Liver (tissue), 9 donors: ENCODE measurements around the gene PRCC. TPM values are rescaled to one million over a fixed set of nuclear protein-coding genes. Genes with fewer than 3 reads are reported as not detected.

ENCODE experiments used
- DNase-seq: peaks from one replicate; pipeline ENCODE4 v3.0.0-alpha.2; 2017; ENCODE audit warnings: low spot score
- H3K27ac ChIP-seq, 2 donors: one replicate each; pipeline ENCODE4 v1.7.0; 2013; ENCODE audit warnings: inconsistent platforms in 2 of 2, low read length in 2 of 2, control low read depth in 1 of 2, low read depth in 1 of 2, mild to moderate bottlenecking in 1 of 2
- H3K27me3 ChIP-seq, 4 donors: one replicate each; pipeline versions ENCODE4 v1.6.1 to v1.7.0; 2013; ENCODE audit warnings: low read length in 3 of 4, inconsistent platforms in 1 of 4, mild to moderate bottlenecking in 1 of 4, moderate library complexity in 1 of 4; ENCODE audit not compliant: control insufficient read depth in 4 of 4, insufficient read depth in 4 of 4
- H3K36me3 ChIP-seq, 4 donors: one replicate each; pipeline versions ENCODE4 v1.6.1 to v1.7.0; 2013; ENCODE audit warnings: low read length in 3 of 4, mild to moderate bottlenecking in 3 of 4, low read depth in 1 of 4, moderate library complexity in 1 of 4; ENCODE audit not compliant: control insufficient read depth in 4 of 4, insufficient read depth in 3 of 4
- H3K4me1 ChIP-seq, 4 donors: one replicate each; pipeline versions ENCODE4 v1.6.1 to v1.7.0; 2013; ENCODE audit warnings: low read length in 3 of 4, mild to moderate bottlenecking in 3 of 4, moderate library complexity in 1 of 4; ENCODE audit not compliant: control insufficient read depth in 4 of 4, insufficient read depth in 4 of 4
- H3K4me3 ChIP-seq, 3 donors: one replicate each; pipeline versions ENCODE4 v1.6.1 to v1.7.0; 2013; ENCODE audit warnings: low read length in 3 of 3, control low read depth in 1 of 3, low read depth in 1 of 3, mild to moderate bottlenecking in 1 of 3
- H3K9ac ChIP-seq, 2 donors: one replicate each; pipeline ENCODE4 v1.7.0; 2013; ENCODE audit warnings: low read length in 2 of 2, mild to moderate bottlenecking in 2 of 2, moderate library complexity in 2 of 2, control low read depth in 1 of 2, low read depth in 1 of 2
- H3K9me3 ChIP-seq, 4 donors: one replicate each; pipeline versions ENCODE4 v1.6.1 to v1.7.0; 2013; ENCODE audit warnings: low read length in 3 of 4; ENCODE audit not compliant: control insufficient read depth in 4 of 4
- EGR1 ChIP-seq, 2 donors: IDR thresholded peaks; 2 replicates each; pipeline ENCODE4 v1.6.1; 2016 to 2018; ENCODE audit warnings: antibody characterized with exemption in 2 of 2, low read depth in 2 of 2
- FOXA1 ChIP-seq: IDR thresholded peaks from 2 replicates; pipeline ENCODE4 v1.6.1; 2016; ENCODE audit warnings: antibody characterized with exemption
- FOXA2 ChIP-seq: IDR thresholded peaks from 2 replicates; pipeline ENCODE4 v1.6.1; 2016; ENCODE audit warnings: antibody characterized with exemption
- JUND ChIP-seq, 2 donors: IDR thresholded peaks; 2 replicates each; pipeline ENCODE4 v1.6.1; 2016; ENCODE audit warnings: antibody characterized with exemption in 2 of 2
- NR2F2 ChIP-seq: IDR thresholded peaks from 2 replicates; pipeline ENCODE4 v1.6.1; 2016; ENCODE audit warnings: antibody characterized with exemption
- RXRA ChIP-seq, 2 donors: IDR thresholded peaks; 2 replicates each; pipeline ENCODE4 v1.6.1; 2017 to 2018; ENCODE audit warnings: antibody characterized with exemption in 2 of 2, mild to moderate bottlenecking in 1 of 2
- SP1 ChIP-seq: IDR thresholded peaks from 2 replicates; pipeline ENCODE4 v1.6.1; 2018; ENCODE audit warnings: antibody characterized with exemption, mild to moderate bottlenecking
- YY1 ChIP-seq: IDR thresholded peaks from 2 replicates; pipeline ENCODE4 v1.6.1; 2016; ENCODE audit warnings: antibody characterized with exemption, mild to moderate bottlenecking
- WGBS: extraction: QIAGEN DNeasy Blood & Tissue Kit; methylation state at CpG from one replicate; pipeline ENCODE4 v1.1.7; 2013; 5-methylcytosine and 5-hydroxymethylcytosine counted together
- polyA plus RNA-seq, 2 donors: library from polyadenylated mRNA; stranded (reverse) in 1 of 2; unstranded in 1 of 2; fragments of 200-250 nt in 1 of 2; fragments of >200 nt in 1 of 2; fragmentation: Nextera tagmentation in 1 of 2; extraction: Ambion mirVana in 1 of 2; gene quantifications; one replicate each; pipeline versions ENCODE4 v1.2.1 to v1.2.3, GENCODE V29; 2013 to 2015
- total RNA-seq, 2 donors: library from RNA; depleted of rRNA; stranded (reverse); fragments of >200 nt; gene quantifications; one replicate each; pipeline ENCODE4 v1.2.3, GENCODE V29; 2014
- TF ChIP-seq, protein P1 (sequence below): IDR thresholded peaks from 2 replicates; pipeline ENCODE4 v1.6.1; 2016; ENCODE audit warnings: antibody characterized with exemption
- TF ChIP-seq, protein P2 (sequence below): IDR thresholded peaks from 2 replicates; pipeline ENCODE4 v1.6.1; 2016; ENCODE audit warnings: antibody characterized with exemption, mild to moderate bottlenecking
- TF ChIP-seq, protein P3 (sequence below): IDR thresholded peaks from 2 replicates; pipeline ENCODE4 v1.6.1; 2016; ENCODE audit warnings: antibody characterized with exemption
- TF ChIP-seq, protein P4 (sequence below): IDR thresholded peaks from 2 replicates; pipeline ENCODE4 v1.6.1; 2016; ENCODE audit warnings: antibody characterized with exemption
- TF ChIP-seq, protein P5 (sequence below): fragments of 150-350 bp; IDR thresholded peaks from 2 replicates; pipeline ENCODE4 v1.5.1; 2017; ENCODE audit warnings: improper control_type of control experiment, low read depth, low read length; ENCODE audit not compliant: missing input control
- donor health status: healthy.
- donor health status: healthy.
- donor health status: healthy.
- donor health status: healthy.
- donor health status: healthy.

PRCC gene
- total and polyA plus RNA-seq, 4 donors: 8.8 to 19.3 (median 14.3) TPM

DNA sequence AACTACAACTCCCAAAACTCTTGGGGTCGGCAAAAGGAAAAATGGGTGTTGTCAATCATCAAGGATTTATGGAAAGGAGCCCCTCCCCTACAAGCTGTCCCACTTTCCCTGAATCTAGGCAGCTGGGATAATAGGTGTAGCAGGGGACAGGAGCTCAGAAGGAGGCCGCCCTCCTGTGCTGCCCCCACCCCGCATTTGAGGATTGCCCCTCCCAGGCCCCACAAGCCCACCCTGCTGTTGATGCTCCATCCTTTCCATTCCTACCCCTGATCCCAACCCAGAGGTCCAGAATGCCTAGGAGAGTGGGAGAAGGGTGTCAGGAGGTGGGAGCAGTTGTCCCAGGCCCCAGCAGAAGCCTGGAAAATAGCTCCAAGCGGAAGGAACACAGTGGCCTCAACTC lies 24.5 kb upstream of the PRCC start:
- TF ChIP-seq RXRA (IDR thresholded peaks at IDR 0.05): no peak
- TF ChIP-seq FOXA1: no peak
- TF ChIP-seq NR2F2: no peak
- TF ChIP-seq, protein P1, sequence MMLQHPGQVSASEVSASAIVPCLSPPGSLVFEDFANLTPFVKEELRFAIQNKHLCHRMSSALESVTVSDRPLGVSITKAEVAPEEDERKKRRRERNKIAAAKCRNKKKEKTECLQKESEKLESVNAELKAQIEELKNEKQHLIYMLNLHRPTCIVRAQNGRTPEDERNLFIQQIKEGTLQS: no peak
- TF ChIP-seq, protein P2, sequence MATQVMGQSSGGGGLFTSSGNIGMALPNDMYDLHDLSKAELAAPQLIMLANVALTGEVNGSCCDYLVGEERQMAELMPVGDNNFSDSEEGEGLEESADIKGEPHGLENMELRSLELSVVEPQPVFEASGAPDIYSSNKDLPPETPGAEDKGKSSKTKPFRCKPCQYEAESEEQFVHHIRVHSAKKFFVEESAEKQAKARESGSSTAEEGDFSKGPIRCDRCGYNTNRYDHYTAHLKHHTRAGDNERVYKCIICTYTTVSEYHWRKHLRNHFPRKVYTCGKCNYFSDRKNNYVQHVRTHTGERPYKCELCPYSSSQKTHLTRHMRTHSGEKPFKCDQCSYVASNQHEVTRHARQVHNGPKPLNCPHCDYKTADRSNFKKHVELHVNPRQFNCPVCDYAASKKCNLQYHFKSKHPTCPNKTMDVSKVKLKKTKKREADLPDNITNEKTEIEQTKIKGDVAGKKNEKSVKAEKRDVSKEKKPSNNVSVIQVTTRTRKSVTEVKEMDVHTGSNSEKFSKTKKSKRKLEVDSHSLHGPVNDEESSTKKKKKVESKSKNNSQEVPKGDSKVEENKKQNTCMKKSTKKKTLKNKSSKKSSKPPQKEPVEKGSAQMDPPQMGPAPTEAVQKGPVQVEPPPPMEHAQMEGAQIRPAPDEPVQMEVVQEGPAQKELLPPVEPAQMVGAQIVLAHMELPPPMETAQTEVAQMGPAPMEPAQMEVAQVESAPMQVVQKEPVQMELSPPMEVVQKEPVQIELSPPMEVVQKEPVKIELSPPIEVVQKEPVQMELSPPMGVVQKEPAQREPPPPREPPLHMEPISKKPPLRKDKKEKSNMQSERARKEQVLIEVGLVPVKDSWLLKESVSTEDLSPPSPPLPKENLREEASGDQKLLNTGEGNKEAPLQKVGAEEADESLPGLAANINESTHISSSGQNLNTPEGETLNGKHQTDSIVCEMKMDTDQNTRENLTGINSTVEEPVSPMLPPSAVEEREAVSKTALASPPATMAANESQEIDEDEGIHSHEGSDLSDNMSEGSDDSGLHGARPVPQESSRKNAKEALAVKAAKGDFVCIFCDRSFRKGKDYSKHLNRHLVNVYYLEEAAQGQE: no peak
- WGBS: 96% methylated on average over 4 of the region's 4 CpGs
- peaks cover 5 to 25% (median 18%) of the 10 kb centered on the region in 4 donors for H3K36me3 ChIP-seq
- no peak overlapping the region for H3K9ac ChIP-seq
- H3K9me3 ChIP-seq: no peaks in the 10 kb centered on the region
- H3K27ac ChIP-seq: no peak overlapping the region
- H3K27me3 ChIP-seq: no peaks in the 10 kb centered on the region
- H3K4me1 ChIP-seq: peaks cover 3 to 40% (median 32%) of the 10 kb centered on the region in 4 donors
- no peak overlapping the region for H3K4me3 ChIP-seq
- DNase-seq: no peak

DNA sequence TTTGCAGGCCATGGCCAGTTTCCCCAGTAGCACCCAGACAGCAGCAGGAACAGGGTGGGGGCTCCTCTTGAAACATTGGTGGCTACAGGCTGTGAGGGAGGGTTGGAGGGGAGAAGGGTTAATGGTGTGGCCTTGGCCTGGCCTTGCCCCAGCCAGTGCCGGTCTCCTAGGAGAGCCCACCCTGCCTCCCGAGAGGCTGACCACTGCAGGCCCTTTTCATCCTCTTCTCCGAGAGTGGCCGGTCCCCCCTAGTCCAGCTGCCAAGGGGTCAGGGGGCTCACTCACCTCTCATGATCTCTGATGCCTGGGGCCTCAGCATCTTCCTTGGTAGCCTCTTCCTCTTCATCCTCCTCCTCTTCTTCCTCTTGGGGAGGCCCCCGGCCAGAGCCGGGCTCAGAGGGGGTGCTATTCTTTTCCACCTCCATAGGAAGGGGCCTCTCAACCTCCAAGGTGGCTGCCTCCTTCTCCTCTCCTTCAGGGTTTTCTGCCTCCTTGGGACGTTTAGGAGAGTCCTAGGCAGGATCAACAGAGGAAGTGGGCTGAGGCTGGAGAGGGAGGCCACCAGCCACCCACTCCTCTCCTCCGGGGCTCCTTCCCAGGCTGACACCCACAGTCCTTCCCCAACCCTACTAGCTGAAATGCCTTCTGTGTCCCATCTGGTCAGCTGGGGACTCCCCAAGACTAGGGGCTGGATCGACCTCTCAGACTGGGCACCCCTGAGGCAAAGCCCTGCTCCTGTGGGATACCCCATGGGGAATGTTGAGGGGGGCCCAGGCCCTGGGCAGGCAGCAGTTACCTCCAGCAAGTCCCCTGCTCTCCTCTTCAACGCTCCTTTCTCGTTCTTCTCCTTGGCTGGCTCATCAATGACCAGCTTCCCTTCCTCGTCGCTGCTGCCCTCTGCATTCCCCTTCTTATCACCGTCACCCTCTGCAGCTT lies 23.7 kb upstream of the PRCC start:
- peaks cover 6 to 48% (median 40%) of the 10 kb centered on the region in 4 donors for H3K4me1 ChIP-seq
- H3K36me3 ChIP-seq: peaks cover 5 to 22% (median 18%) of the 10 kb centered on the region in 4 donors

More for the DNA sequence above, 23.7 kb upstream of the PRCC start:
- no peak for DNase-seq
- Histone ChIP-seq H3K27me3 (no peaks in the 10 kb centered on the region), H3K9ac (no peak overlapping the region), H3K4me3 (no peak overlapping the region), H3K9me3 (no peaks in the 10 kb centered on the region), H3K27ac (no peak overlapping the region)
- TF ChIP-seq EGR1 (IDR thresholded peaks at IDR 0.05; ENCODE audit: low read depth in 2 of 2) (no peak), FOXA1 (no peak), YY1 (no peak), JUND (IDR thresholded peaks at IDR 0.05) (no peak), SP1 (no peak), RXRA (IDR thresholded peaks at IDR 0.05) (no peak), FOXA2 (no peak), NR2F2 (no peak)
- TF ChIP-seq, protein P3, sequence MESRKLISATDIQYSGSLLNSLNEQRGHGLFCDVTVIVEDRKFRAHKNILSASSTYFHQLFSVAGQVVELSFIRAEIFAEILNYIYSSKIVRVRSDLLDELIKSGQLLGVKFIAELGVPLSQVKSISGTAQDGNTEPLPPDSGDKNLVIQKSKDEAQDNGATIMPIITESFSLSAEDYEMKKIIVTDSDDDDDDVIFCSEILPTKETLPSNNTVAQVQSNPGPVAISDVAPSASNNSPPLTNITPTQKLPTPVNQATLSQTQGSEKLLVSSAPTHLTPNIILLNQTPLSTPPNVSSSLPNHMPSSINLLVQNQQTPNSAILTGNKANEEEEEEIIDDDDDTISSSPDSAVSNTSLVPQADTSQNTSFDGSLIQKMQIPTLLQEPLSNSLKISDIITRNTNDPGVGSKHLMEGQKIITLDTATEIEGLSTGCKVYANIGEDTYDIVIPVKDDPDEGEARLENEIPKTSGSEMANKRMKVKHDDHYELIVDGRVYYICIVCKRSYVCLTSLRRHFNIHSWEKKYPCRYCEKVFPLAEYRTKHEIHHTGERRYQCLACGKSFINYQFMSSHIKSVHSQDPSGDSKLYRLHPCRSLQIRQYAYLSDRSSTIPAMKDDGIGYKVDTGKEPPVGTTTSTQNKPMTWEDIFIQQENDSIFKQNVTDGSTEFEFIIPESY: no peak
- TF ChIP-seq, protein P4, sequence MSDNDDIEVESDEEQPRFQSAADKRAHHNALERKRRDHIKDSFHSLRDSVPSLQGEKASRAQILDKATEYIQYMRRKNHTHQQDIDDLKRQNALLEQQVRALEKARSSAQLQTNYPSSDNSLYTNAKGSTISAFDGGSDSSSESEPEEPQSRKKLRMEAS: no peak
- TF ChIP-seq, protein P5, sequence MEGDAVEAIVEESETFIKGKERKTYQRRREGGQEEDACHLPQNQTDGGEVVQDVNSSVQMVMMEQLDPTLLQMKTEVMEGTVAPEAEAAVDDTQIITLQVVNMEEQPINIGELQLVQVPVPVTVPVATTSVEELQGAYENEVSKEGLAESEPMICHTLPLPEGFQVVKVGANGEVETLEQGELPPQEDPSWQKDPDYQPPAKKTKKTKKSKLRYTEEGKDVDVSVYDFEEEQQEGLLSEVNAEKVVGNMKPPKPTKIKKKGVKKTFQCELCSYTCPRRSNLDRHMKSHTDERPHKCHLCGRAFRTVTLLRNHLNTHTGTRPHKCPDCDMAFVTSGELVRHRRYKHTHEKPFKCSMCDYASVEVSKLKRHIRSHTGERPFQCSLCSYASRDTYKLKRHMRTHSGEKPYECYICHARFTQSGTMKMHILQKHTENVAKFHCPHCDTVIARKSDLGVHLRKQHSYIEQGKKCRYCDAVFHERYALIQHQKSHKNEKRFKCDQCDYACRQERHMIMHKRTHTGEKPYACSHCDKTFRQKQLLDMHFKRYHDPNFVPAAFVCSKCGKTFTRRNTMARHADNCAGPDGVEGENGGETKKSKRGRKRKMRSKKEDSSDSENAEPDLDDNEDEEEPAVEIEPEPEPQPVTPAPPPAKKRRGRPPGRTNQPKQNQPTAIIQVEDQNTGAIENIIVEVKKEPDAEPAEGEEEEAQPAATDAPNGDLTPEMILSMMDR: no peak
- TF ChIP-seq, protein P1: no peak
- 91% methylated on average over 14 of the region's 14 CpGs for WGBS
